ENCODE measurements around the gene PDXK.

The PDXK gene

GRCh38 chr21:43793243-43793642 lies 74.3 kb downstream of the PDXK start:
- no peak overlapping the region for H3K27ac ChIP-seq
- peaks cover 85% of the 10 kb centered on the region for H3K36me3 ChIP-seq
- DNase-seq, result no peak
- H3K4me3 ChIP-seq (ENCODE audit: low read depth, low read length), result no peak overlapping the region
- no peak for TF ChIP-seq CTCF (IDR thresholded peaks at IDR 0.05; ENCODE audit: low read depth, low read length)
- H3K9me3 ChIP-seq (ENCODE audit: severe bottlenecking), result no peaks in the 10 kb centered on the region
- H3K27me3 ChIP-seq (ENCODE audit: insufficient read depth, low read depth, severe bottlenecking), result no peaks in the 10 kb centered on the region

- no peak for TF ChIP-seq CTCF (IDR thresholded peaks at IDR 0.05; ENCODE audit: low read depth, low read length)
- Histone ChIP-seq H3K27ac (no peak overlapping the region), H3K36me3 (peaks cover 96% of the 10 kb centered on the region), H3K9me3 (ENCODE audit: severe bottlenecking) (no peaks in the 10 kb centered on the region), H3K4me3 (ENCODE audit: low read depth, low read length) (no peak overlapping the region), H3K27me3 (ENCODE audit: insufficient read depth, low read depth, severe bottlenecking) (no peaks in the 10 kb centered on the region)
- no peak for DNase-seq
Observed at GRCh38 chr21:43794311-43794710, 75.4 kb downstream of the PDXK start.

- Histone ChIP-seq H3K9me3 (ENCODE audit: severe bottlenecking) (no peaks in the 10 kb centered on the region), H3K36me3 (peaks cover 97% of the 10 kb centered on the region), H3K27me3 (ENCODE audit: insufficient read depth, low read depth, severe bottlenecking) (no peaks in the 10 kb centered on the region), H3K27ac (no peak overlapping the region), H3K4me3 (ENCODE audit: low read depth, low read length) (no peak overlapping the region)
- DNase-seq, result no peak
- TF ChIP-seq CTCF (IDR thresholded peaks at IDR 0.05; ENCODE audit: low read depth, low read length), result no peak
Observed at GRCh38 chr21:43794857-43795256, 75.9 kb downstream of the PDXK start.

GRCh38 chr21:43797415-43797814 lies 78.5 kb downstream of the PDXK start:
- Histone ChIP-seq H3K27me3 (ENCODE audit: insufficient read depth, low read depth, severe bottlenecking) (no peaks in the 10 kb centered on the region), H3K36me3 (peaks cover 99% of the 10 kb centered on the region), H3K27ac (no peak overlapping the region)

GRCh38 chr21:43797925-43798715 lies 79.2 kb downstream of the PDXK start:
- H3K4me3 ChIP-seq (ENCODE audit: low read depth, low read length), result no peak overlapping the region
- no peak for DNase-seq
- H3K27ac ChIP-seq, result no peak overlapping the region
- H3K27me3 ChIP-seq (ENCODE audit: insufficient read depth, low read depth, severe bottlenecking), result no peaks in the 10 kb centered on the region
- no peaks in the 10 kb centered on the region for H3K9me3 ChIP-seq (ENCODE audit: severe bottlenecking)
- TF ChIP-seq CTCF (IDR thresholded peaks at IDR 0.05; ENCODE audit: low read depth, low read length), result no peak
- peaks cover 99% of the 10 kb centered on the region for H3K36me3 ChIP-seq

More at GRCh38 chr21:43797415-43797814, 78.5 kb downstream of the PDXK start:
- DNase-seq, result no peak
- no peak for TF ChIP-seq CTCF (IDR thresholded peaks at IDR 0.05; ENCODE audit: low read depth, low read length)
- Histone ChIP-seq H3K4me3 (ENCODE audit: low read depth, low read length) (no peak overlapping the region), H3K9me3 (ENCODE audit: severe bottlenecking) (no peaks in the 10 kb centered on the region)
